Effector memory CD4-positive, alpha-beta T cell (primary cell): ENCODE data around the gene KCNQ2.

Experiments used
- DNase-seq, 3 donors: peaks; one replicate each; pipeline ENCODE4 v3.0.0-alpha.2; 2020
- H3K27ac ChIP-seq: 2 replicates; pipeline ENCODE4 v1.7.0; 2013; ENCODE audit warnings: mild to moderate bottlenecking, low read length, moderate library complexity; ENCODE audit not compliant: insufficient read depth, poor library complexity, severe bottlenecking
- H3K27me3 ChIP-seq: replicated peaks from 2 replicates; pipeline ENCODE4 v1.7.0; 2013; ENCODE audit warnings: mild to moderate bottlenecking, low read length; ENCODE audit not compliant: insufficient read depth, control insufficient read depth, poor library complexity, severe bottlenecking
- H3K36me3 ChIP-seq: 2 replicates; pipeline ENCODE4 v1.7.0; 2013; ENCODE audit warnings: mild to moderate bottlenecking, low read length, moderate library complexity; ENCODE audit not compliant: control insufficient read depth, insufficient read depth
- H3K4me1 ChIP-seq: 2 replicates; pipeline ENCODE4 v1.7.0; 2013; ENCODE audit warnings: low read length, mild to moderate bottlenecking; ENCODE audit not compliant: control insufficient read depth, insufficient read depth, poor library complexity, severe bottlenecking
- H3K4me3 ChIP-seq: 2 replicates; pipeline ENCODE4 v1.7.0; 2013; ENCODE audit warnings: low read length, low read depth, mild to moderate bottlenecking; ENCODE audit not compliant: insufficient read depth, poor library complexity, severe bottlenecking
- H3K9me3 ChIP-seq: 2 replicates; pipeline ENCODE4 v1.7.0; 2013; ENCODE audit warnings: mild to moderate bottlenecking, low read length, moderate library complexity; ENCODE audit not compliant: control insufficient read depth

The KCNQ2 gene

GRCh38 chr20:63490416-63490815, 18.0 kb upstream of the KCNQ2 start:
- H3K4me3 ChIP-seq, result no peak overlapping the region
- H3K4me1 ChIP-seq, result no peaks in the 10 kb centered on the region
- no peak for DNase-seq
- H3K27me3 ChIP-seq, result peaks cover 9% of the 10 kb centered on the region
- no peaks in the 10 kb centered on the region for H3K9me3 ChIP-seq
- H3K36me3 ChIP-seq, result no peaks in the 10 kb centered on the region
- H3K27ac ChIP-seq, result no peak overlapping the region

- Histone ChIP-seq H3K4me1 (no peaks in the 10 kb centered on the region), H3K9me3 (no peaks in the 10 kb centered on the region), H3K27me3 (peaks cover 21% of the 10 kb centered on the region), H3K4me3 (no peak overlapping the region), H3K27ac (no peak overlapping the region), H3K36me3 (no peaks in the 10 kb centered on the region)
- DNase-seq, result no peak
These were observed 16.1 kb upstream of the KCNQ2 start for GRCh38 chr20:63488315-63489251.

GRCh38 chr20:63487781-63488241, 15.4 kb upstream of the KCNQ2 start:
- Histone ChIP-seq H3K27ac (no peak overlapping the region), H3K9me3 (no peaks in the 10 kb centered on the region), H3K4me1 (no peaks in the 10 kb centered on the region), H3K27me3 (peaks cover 21% of the 10 kb centered on the region), H3K36me3 (no peaks in the 10 kb centered on the region), H3K4me3 (no peak overlapping the region)
- no peak for DNase-seq

GRCh38 chr20:63487116-63487764, 14.8 kb upstream of the KCNQ2 start:
- Histone ChIP-seq H3K9me3 (no peaks in the 10 kb centered on the region), H3K4me3 (no peak overlapping the region), H3K36me3 (no peaks in the 10 kb centered on the region), H3K27me3 (peaks cover 21% of the 10 kb centered on the region), H3K4me1 (no peaks in the 10 kb centered on the region), H3K27ac (no peak overlapping the region)
- no peak for DNase-seq

- Histone ChIP-seq H3K27ac (no peak overlapping the region), H3K9me3 (no peaks in the 10 kb centered on the region), H3K27me3 (peaks cover 21% of the 10 kb centered on the region), H3K4me1 (no peaks in the 10 kb centered on the region), H3K4me3 (no peak overlapping the region), H3K36me3 (no peaks in the 10 kb centered on the region)
- no peak for DNase-seq
These were observed 13.9 kb upstream of the KCNQ2 start for GRCh38 chr20:63486300-63486855.

GRCh38 chr20:63484651-63485403, 12.4 kb upstream of the KCNQ2 start:
- no peak for DNase-seq
- peaks cover 21% of the 10 kb centered on the region for H3K27me3 ChIP-seq

GRCh38 chr20:63484236-63484635, 11.8 kb upstream of the KCNQ2 start:
- no peaks in the 10 kb centered on the region for H3K9me3 ChIP-seq
- H3K4me3 ChIP-seq, result no peak overlapping the region
- no peaks in the 10 kb centered on the region for H3K36me3 ChIP-seq
- no peaks in the 10 kb centered on the region for H3K4me1 ChIP-seq
- H3K27ac ChIP-seq, result no peak overlapping the region
- DNase-seq, result no peak
- H3K27me3 ChIP-seq, result peaks cover 21% of the 10 kb centered on the region

More at GRCh38 chr20:63484651-63485403, 12.4 kb upstream of the KCNQ2 start:
- Histone ChIP-seq H3K9me3 (no peaks in the 10 kb centered on the region), H3K4me1 (no peaks in the 10 kb centered on the region), H3K27ac (no peak overlapping the region), H3K4me3 (no peak overlapping the region), H3K36me3 (no peaks in the 10 kb centered on the region)

- Histone ChIP-seq H3K4me1 (no peaks in the 10 kb centered on the region), H3K36me3 (no peaks in the 10 kb centered on the region), H3K27me3 (peaks cover 20% of the 10 kb centered on the region), H3K27ac (no peak overlapping the region), H3K9me3 (no peaks in the 10 kb centered on the region), H3K4me3 (no peak overlapping the region)
- no peak for DNase-seq
These were observed 11.4 kb upstream of the KCNQ2 start for GRCh38 chr20:63483834-63484233.

GRCh38 chr20:63482021-63482587, 9.6 kb upstream of the KCNQ2 start:
- no peak for DNase-seq
- no peaks in the 10 kb centered on the region for H3K36me3 ChIP-seq
- H3K27me3 ChIP-seq, result peaks cover 24% of the 10 kb centered on the region
- H3K4me1 ChIP-seq, result no peaks in the 10 kb centered on the region
- no peak overlapping the region for H3K27ac ChIP-seq
- H3K9me3 ChIP-seq, result no peaks in the 10 kb centered on the region
- no peak overlapping the region for H3K4me3 ChIP-seq
